Inflammatory macrophage treated with lipopolysaccharide for 1 hour (primary cell): Measurements from ENCODE around the gene TMPRSS9.
"Not testable (repeated sequence)": the region's sequence is repeated elsewhere in the genome, so short reads cannot be mapped to it uniquely, and the experiment has no call there.

ENCODE experiments used
- DNase-seq, 2 donors: peaks; one replicate each; pipeline ENCODE4 v3.0.0-alpha.2; 2020 to 2022

TMPRSS9 gene

DNA sequence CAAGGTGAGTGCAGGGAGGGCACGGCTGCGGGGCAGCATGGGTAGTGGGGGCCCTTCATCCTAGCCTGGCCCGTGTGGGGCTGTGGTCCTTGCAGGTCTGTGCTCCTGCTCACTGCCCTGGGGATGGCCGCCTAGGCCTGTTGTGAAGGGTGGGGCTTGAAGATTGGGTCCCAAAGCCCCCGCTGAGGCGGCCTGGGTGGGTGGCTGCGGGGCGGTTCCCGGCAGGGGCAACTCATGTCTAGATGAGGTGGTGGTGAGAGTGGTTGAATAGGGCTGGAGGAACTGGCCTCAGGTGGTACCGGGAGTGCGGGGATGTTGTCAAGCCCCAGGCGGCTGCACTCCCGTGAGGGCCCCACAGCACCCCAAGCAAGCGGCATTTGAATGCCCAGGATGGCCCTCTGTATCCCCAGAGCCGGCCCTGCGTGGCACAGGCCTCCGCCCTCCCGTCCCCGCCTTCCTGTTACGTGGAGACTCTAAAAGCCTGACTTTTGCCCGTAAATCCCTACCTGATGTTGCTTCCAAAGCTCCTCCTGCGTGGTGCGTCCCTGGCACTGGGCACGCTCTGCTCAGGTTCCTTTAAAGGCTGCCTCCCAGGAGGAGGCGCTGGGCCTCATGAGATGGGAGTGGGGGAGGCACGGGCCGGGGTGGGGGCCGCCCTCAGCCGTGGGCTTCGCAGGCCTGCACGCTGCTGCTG, 16.6 kb upstream of the TMPRSS9 start:
- DNase-seq = no peak

DNA sequence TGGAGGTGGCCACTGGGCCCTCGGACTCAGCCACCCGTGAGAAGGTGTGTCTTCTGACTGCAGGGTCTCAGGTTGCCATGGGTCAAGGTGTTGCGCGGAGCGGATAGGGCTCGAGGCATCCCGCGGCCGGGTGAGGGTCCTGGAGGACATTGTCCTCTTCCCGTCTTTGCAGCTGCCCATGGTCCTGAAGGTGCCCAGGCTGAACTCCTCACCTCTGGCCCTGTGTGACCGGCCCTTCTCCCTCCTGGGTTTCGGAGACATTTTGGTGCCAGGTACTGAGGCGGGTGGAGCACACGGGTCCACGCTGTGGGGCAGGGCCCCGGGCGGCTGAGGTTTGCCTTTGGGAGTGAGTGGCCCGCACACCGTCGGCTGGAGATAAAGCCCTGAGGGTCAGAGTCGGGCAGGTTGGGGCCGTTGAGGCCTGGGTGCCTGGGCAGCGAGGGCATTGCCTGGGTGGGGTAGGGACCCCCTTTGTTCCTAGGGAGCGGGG, 15.6 kb upstream of the TMPRSS9 start:
- DNase-seq = no peak

GRCh38 chr19:2345076-2345475, 15.0 kb upstream of the TMPRSS9 start:
- no peak for DNase-seq

GRCh38 chr19:2345794-2346663, 14.0 kb upstream of the TMPRSS9 start:
- no peak for DNase-seq

DNA sequence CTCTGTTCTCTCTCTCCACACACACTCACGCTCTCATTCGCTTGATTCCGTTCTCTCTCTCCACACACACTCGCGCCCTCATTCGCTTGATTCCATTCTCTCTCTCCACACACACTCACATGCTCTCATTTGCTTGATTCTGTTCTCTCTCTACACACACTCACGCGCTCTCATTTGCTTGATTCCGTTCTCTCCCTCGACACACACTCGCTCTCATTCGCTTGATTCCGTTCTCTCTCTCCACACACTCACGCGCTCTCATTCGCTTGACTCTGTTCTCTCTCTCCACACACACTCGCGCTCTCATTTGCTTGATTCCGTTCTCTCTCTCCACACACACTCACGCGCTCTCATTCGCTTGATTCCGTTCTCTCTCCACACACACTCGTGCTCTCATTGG, 10.2 kb upstream of the TMPRSS9 start:
- not testable (repeated sequence) for DNase-seq

- DNase-seq = no peak
Measured at GRCh38 chr19:2350656-2351055, 9.4 kb upstream of the TMPRSS9 start.

DNA sequence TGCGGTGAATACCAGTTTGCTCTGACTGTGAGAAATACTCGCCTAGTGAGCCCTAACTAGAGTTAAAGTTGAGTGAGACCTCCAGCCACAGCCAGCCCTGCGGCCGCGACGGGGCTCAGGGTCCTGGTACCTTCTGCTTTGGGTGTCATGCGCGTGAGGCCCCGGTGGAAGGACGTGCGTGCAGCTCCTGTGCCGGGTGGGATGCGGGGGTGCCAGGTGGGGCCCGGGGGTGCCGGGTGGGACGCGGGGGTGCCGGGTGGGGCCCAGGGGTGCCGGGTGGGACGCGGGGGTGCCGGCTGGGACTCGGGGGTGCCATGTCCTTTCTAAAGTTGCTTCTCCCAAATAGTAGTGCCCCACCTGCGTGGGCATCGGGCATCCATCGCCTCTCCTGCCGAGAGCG, 8.5 kb upstream of the TMPRSS9 start:
- DNase-seq = no peak

DNA sequence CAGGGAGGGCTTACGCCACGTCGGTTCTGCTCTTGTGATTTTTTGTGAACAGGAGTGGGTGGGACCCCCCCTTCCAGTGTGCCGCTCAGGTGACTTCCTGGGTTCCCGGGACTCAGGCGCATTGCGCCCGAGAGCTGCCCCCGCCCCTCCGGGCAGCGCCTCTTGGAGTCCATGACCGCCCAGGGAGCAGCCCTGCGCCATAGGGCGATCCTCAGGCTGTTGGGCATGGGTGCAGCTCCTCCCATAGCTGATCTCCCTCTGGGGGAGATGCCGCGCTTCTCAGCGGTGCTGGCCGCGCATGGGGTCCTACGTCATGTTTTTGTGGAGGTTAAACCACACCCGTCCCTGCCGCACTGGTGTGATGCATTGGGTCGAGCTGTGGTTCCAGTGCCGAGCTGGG, 7.9 kb upstream of the TMPRSS9 start:
- DNase-seq = no peak

- DNase-seq = no peak
Measured at GRCh38 chr19:2353159-2353886, 6.7 kb upstream of the TMPRSS9 start.

DNA sequence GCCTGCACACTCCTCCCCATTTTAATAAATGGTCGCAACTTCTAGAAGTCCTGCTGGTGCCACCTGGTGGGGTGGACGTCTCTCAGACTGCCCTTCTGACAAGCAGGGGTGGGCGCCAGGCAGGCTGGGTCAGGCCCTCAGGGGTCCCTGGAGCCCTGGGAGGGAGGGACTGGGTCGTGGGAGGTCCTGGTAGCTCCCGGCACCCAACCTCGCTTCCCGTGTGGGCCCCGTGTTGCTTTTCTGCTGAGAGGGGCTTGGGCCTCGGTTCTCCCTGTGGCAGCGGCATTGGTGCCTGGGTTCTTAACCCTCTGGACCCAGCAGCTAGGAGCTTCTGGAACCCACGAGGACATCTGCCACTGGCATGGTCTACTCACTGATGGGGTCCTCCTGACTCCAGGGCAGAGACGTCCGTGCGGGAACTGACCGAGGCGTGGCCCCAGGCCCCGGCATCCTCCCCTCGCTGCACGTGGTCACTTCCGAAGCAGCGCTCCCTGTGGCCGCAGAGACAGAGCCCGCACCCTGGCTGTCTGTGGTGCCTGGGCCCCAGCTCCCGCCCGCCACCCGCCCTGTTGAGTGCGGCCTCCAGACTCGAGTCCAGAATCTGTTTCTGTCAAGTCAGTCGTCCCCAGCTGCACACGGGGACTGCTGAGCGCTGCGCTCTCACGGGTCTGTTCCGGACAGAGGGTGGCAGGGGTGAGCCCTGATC, 6.0 kb upstream of the TMPRSS9 start:
- DNase-seq = no peak

- no peak for DNase-seq
Measured at GRCh38 chr19:2354670-2355069, 5.4 kb upstream of the TMPRSS9 start.

GRCh38 chr19:2355168-2356035, 4.7 kb upstream of the TMPRSS9 start:
- no peak for DNase-seq

GRCh38 chr19:2356036-2356646, 3.9 kb upstream of the TMPRSS9 start:
- no peak for DNase-seq

- DNase-seq = no peak
Measured at GRCh38 chr19:2357279-2358206, 2.5 kb upstream of the TMPRSS9 start.

DNA sequence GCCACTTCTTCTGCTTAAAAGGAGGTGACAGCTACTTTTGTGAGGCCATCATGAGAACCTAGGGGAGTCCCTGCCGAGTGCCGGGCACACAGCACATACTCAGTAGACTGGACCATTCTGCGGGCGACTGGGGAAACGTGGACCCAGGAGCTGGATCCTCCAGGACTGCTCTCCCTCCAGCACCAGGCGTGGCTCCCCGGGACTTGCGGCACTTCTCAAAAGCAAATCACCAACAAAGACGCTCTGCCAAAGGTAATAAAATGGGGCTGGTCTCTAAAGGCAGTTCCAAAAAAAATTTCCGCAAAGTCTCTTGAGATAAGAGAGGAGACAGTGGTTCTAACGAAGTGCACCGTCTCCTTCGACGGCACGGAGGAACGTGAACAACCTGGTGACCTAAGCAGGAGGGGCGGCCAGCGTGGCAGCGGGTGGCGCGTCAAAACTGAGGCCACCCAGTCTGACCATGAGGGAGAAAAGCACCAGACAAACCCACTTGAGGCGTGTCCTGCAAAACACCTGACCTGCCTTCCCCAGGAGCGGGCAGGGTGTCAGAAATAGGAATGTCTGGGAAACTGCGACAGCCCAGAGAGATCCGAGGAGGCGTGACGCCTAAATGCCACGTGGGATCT, 1.4 kb upstream of the TMPRSS9 start:
- no peak for DNase-seq

DNA sequence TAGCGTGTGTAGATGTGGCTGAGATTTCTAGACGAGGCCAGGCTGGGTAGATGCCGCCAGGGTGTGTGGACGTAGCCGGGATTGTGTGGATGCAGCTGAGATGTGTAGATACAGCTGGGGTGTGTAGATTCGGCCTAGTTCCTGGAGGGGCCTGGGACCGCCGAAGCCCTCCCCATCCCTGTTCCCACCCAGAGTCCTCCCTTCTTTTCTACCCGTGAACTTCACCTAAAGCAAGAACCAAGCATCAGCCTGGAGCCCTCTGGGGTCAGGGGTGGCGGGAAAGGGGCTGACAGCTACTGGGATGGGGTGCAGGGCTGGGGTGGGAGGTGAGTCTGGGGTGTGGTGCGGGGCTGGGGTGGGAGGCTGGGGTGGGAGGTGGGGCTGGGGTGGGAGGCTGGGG, 768 bp downstream of the TMPRSS9 start:
- DNase-seq = no peak

GRCh38 chr19:2361246-2362045, 1.4 kb downstream of the TMPRSS9 start:
- no peak for DNase-seq

- DNase-seq = no peak
Measured at GRCh38 chr19:2362046-2362969, 2.2 kb downstream of the TMPRSS9 start.
